ENCODE measurements around the gene GPRIN2.

Gene GPRIN2

DNA sequence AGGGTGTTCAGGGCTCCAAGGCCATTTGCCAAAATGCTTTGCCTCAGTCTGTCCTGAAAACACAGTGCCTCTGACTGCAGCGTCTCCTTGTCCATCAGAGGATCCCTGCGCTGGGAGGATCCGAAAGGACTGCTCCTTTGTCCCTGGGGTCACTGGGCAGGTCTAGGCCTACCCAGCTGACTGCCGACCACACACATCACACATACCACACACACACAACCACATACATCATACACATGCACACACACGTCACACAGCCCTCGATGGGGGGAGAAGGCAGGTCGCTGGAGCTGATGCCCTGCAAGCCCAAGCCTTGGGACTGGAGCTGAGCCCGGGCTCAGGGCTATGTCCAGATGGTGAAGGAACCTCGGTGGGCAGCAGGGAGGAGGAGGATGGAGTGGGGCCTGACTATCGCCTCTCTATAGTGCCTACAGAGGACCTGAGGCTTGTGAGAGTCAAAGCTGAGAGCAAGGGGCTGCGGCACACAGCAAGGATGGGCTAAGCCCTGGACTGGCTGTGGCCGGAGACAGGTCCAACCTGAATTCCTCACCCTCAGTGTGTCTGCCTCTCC, 29.1 kb downstream of the GPRIN2 start:
- ATAC-seq (replicated peaks) (peak in 1 of 2 donors; percentile 13), DNase-seq (no peak)
- H3K4me3 Mint-ChIP-seq: no peak overlapping the region
- no peaks in the 10 kb centered on the region for H3K27me3 Mint-ChIP-seq
- no peaks in the 10 kb centered on the region for H3K9me3 Mint-ChIP-seq
- H3K36me3 Mint-ChIP-seq: no peaks in the 10 kb centered on the region
- H3K4me1 Mint-ChIP-seq: no peaks in the 10 kb centered on the region
- H3K27ac Mint-ChIP-seq: no peak overlapping the region

DNA sequence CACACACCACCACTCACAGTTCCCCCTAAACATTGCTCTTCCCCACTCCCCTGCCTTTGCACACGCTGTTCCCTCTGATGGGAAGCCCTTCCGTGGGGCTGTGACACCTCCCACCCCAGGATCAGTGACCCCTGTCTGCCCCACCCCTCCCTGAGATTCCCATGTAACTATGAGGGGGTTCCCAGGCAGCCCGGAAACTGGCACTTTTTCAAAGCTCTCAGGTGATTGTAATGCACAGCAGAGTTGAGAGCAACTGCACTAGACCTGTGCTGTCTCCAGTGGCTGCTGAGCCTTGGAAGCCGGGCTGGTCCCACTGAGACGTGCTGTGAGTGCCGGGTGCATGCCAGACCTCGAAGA, 29.8 kb downstream of the GPRIN2 start:
- Mint-ChIP-seq H3K36me3 (no peaks in the 10 kb centered on the region), H3K27me3 (no peaks in the 10 kb centered on the region), H3K27ac (no peak overlapping the region), H3K4me3 (no peak overlapping the region), H3K9me3 (no peaks in the 10 kb centered on the region), H3K4me1 (no peaks in the 10 kb centered on the region)
- DNase-seq: no peak
- ATAC-seq (replicated peaks): no peak

DNA sequence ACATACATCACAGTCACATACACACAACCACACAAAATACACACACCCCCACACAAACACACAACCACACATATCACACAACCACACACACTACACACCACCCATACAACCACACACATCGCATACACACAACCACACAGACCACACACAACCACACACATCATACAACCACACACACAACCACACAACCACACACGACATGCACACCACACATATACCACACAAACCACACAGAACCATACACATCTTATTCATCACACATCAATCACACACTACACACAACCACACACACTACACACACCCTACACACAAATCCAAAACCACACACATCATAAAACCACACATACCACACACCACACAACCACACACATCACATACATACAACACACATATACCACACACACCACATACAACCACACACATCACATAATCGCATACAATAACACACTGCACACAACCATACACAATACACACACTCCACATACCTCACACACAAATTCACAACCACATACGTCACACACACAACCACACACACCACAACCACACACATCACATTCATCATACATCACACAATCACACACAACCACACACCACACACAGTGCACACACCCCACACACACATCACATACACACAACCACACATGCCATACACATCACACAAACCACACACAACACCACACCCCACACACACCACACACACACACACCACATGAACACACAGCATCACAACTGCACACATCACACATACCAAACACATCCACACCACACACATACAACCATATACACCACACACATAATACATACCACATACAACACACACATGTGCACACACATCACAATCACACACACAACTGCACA, 30.4 kb downstream of the GPRIN2 start:
- Mint-ChIP-seq H3K27ac (no peak overlapping the region), H3K4me1 (no peaks in the 10 kb centered on the region), H3K27me3 (no peaks in the 10 kb centered on the region), H3K36me3 (no peaks in the 10 kb centered on the region), H3K9me3 (no peaks in the 10 kb centered on the region), H3K4me3 (no peak overlapping the region)
- ATAC-seq (replicated peaks) (no peak), DNase-seq (no peak)

DNA sequence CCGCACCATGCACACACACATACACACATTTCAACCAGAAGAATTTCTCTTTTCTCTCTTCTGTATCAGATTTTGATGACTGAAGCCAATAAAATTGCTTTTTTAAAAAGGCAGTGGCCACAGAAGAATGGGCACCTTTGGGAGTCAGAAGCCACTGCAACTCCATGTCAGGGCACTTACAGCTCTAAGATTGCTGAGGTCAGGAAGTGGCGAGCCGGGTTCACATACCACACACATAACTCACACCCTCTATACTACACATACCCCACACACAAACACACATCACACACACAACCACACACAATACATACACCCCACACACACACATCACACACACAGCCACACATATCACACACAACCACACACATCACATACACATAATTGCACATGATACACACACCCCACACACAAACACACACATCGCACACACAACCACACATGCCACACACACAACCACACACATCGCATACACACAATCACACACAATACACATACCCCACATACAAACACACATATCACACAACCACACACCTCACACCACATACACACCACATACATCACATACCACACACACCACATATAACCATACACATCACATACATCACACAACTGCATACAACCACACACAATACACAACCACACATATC, 31.2 kb downstream of the GPRIN2 start:
- Mint-ChIP-seq H3K4me3 (no peak overlapping the region), H3K36me3 (no peaks in the 10 kb centered on the region), H3K27me3 (no peaks in the 10 kb centered on the region), H3K9me3 (no peaks in the 10 kb centered on the region), H3K4me1 (no peaks in the 10 kb centered on the region), H3K27ac (no peak overlapping the region)
- ATAC-seq (replicated peaks) (peak in 1 of 2 donors; percentile 18), DNase-seq (no peak)

DNA sequence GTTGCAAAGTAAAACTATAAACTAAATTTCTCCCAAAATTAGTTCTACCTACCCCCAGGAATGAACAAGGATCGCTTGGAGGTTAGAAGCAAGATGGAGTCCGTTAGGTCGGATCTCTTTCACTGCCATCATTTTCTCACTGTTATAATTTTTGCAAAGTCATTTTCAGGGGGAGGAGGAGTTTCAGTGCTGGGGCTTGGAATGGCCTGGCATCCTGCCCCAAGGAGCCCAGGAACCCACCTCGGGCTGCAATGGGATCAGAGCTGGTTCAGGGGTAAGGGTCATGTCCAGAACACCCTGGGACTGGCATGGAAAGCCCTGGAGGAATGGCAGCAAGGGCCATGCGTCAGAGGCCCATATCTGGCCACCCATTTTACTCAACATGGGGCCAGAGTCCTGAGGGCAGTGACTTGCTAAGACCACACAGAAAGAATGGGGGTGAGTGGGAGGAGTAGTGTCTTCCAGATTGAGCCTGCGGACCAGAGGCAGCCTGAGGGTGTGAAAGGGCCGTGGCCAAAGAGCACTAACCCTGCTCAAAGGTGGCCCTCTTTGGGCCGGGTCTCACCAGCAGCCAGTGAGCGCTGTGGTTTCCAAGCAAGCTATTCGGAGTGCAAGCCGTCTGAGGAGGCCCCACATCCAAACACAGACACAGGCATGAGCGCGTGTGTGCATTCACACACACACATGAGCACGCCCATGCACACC, 31.8 kb downstream of the GPRIN2 start:
- Mint-ChIP-seq H3K27ac (no peak overlapping the region), H3K4me1 (no peaks in the 10 kb centered on the region), H3K9me3 (no peaks in the 10 kb centered on the region), H3K36me3 (no peaks in the 10 kb centered on the region), H3K4me3 (no peak overlapping the region), H3K27me3 (no peaks in the 10 kb centered on the region)
- ATAC-seq (replicated peaks) (peak in 1 of 2 donors; percentile 19), DNase-seq (no peak)

DNA sequence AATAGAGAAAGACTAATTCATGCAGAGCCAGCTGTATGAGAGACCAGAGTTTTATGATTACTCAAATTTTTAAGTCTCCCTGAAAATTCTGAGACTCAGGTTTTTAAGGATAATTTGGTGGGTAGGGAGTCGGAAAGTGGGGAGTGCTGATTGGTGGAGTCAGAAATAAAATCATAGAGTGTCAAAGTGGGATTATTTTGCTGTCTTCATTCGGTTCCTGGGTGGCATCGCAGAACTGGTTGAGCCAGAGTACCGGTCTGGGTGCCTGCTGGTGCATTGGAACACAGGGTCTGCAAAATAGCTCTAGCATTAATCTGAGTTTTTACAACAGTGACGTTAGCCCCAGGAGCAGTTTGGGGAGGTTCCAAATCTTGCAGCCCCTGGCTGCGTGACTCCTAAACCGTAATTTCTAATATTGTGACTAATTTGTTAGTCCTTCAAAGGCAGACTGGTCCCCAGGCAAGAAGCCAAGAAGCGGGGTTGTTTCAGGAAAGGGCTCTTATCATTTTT, 32.4 kb downstream of the GPRIN2 start:
- ATAC-seq (replicated peaks) (no peak), DNase-seq (no peak)
- Mint-ChIP-seq H3K27ac (no peak overlapping the region), H3K4me3 (no peak overlapping the region), H3K27me3 (no peaks in the 10 kb centered on the region), H3K36me3 (no peaks in the 10 kb centered on the region), H3K9me3 (no peaks in the 10 kb centered on the region), H3K4me1 (no peaks in the 10 kb centered on the region)

DNA sequence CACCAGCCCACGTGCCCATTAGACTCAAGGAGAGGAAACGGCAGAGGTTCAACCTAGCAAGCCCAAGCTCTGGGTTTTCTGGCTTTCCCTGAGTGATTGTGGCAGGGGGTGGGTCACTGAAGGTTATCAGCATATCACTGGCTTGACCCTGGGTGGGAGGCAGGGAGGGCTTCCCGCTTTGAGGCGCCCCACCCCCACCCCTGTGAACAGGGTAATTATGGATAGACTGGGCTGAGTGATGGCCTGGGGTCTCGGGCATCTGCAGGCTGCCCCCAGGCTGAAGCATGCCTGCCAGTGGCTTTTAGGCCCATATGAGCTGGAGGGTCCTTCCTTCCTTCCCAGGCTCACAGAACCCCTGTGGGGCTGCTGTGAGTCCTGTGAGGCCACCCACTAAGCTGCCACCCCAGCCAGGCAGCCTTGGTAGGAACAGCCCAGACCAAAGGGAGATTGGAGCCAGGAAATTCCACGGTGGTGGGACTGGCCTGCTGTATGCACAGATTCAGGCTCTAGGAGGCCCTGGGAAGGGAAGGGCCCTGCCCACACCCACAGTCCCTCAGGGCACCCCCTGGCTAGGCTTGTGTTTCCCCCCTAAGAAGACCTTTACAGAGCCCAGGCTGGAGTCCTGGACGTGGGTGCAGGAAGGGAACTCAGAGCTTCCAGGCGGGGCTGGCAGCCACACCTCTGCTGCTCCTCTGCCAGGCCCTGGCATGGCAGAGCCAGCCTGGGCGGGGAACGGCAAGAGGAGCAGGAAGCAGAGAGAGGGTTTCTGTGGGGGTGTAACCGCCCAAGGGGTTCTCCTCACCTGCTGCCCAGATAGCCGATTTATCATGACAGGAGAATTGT, 33.1 kb downstream of the GPRIN2 start:
- Mint-ChIP-seq H3K4me1 (no peaks in the 10 kb centered on the region), H3K36me3 (no peaks in the 10 kb centered on the region), H3K9me3 (no peaks in the 10 kb centered on the region), H3K27me3 (no peaks in the 10 kb centered on the region), H3K27ac (no peak overlapping the region), H3K4me3 (no peak overlapping the region)
- no peak for DNase-seq
- peak in 1 of 2 donors; percentile 17 for ATAC-seq (replicated peaks)

DNA sequence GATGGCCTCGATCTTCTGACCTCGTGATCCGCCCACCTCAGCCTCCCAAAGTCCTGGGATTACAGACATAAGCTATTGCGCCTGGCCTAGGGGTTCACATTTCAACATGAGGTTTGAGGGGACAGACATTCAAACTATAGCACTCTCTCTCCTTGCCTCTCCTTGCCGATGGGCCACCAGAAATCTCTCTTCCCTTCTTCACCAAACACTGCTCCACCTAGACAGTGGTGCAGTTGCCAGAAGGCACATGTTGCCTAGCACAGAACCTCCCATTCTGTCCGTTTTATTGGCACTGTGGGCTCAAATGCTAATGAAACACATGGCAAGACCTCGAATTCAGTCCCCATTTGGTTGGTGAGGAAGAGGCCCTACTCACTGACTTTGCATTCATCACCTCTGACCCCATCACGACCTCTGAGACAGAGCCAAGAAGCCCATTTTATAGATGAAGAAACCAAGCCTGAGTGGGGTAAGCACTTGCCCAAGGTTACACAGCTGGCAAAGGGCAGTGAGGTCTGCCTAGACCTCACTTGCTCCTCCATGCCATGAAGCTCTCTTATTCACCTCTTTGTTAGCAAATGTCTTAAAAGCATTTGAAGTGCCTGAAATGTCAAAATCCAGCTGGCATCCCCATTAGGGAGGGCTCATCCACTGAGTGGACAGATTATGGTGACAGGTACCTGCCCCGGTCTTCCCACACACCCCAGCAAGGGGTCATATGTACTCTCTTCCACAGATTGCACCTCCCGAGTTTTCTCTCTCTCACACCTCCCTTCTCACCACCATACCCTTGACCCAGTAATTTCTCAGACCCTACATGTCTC, 34.0 kb downstream of the GPRIN2 start:
- Mint-ChIP-seq H3K27ac (no peak overlapping the region), H3K27me3 (no peaks in the 10 kb centered on the region), H3K9me3 (no peaks in the 10 kb centered on the region), H3K4me1 (no peaks in the 10 kb centered on the region), H3K4me3 (no peak overlapping the region), H3K36me3 (no peaks in the 10 kb centered on the region)
- ATAC-seq (replicated peaks) (no peak), DNase-seq (no peak)

DNA sequence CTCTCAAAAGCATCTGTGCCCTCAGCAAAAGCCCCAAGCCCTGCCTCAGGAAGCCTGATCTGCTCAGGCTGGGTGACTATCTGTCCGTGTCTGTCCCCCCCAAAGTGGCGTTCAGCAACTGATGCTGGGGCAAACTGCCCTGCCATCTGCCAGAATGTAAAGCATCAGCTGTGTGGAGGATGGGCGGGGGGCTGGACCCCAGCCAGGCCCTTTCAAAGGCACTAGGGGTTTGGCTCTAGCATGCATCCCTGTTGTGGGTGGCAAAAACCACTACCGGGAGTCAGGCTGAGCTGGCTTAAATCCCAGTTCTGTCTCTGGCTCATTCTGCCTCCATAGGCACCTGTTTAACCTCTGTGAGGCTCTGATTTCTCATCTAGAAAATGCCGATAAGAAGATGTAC, 35.5 kb downstream of the GPRIN2 start:
- no peaks in the 10 kb centered on the region for H3K4me1 Mint-ChIP-seq
- H3K36me3 Mint-ChIP-seq: no peaks in the 10 kb centered on the region
- no peaks in the 10 kb centered on the region for H3K9me3 Mint-ChIP-seq
- H3K4me3 Mint-ChIP-seq: no peak overlapping the region
- H3K27ac Mint-ChIP-seq: no peak overlapping the region
- no peak for ATAC-seq (replicated peaks)
- H3K27me3 Mint-ChIP-seq: peaks cover 0 to 5% of the 10 kb centered on the region in 2 donors
- DNase-seq: no peak

DNA sequence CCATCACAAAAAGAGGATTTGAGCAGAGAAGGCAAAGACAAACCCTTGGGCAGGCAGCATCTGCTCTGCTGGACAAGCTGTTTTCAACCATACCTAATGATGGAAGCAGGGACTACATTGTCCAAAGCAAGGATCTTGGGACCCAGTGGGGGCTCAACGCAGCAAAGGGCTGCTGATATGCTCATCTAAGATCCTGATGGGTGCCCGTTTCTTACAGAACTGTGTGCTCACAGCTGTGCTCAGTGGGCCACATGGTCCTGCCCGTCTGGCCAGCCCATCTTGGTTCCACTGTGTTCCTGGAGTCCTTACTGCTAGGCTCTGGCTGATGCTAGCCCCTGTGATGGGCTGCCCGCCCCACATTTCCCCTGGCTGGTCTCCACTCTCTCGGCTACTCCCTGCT, 36.1 kb downstream of the GPRIN2 start:
- Mint-ChIP-seq H3K4me3 (no peak overlapping the region), H3K36me3 (no peaks in the 10 kb centered on the region), H3K4me1 (no peaks in the 10 kb centered on the region), H3K27me3 (peaks cover 0 to 5% of the 10 kb centered on the region in 2 donors), H3K27ac (no peak overlapping the region), H3K9me3 (no peaks in the 10 kb centered on the region)
- DNase-seq (no peak), ATAC-seq (replicated peaks) (no peak)

DNA sequence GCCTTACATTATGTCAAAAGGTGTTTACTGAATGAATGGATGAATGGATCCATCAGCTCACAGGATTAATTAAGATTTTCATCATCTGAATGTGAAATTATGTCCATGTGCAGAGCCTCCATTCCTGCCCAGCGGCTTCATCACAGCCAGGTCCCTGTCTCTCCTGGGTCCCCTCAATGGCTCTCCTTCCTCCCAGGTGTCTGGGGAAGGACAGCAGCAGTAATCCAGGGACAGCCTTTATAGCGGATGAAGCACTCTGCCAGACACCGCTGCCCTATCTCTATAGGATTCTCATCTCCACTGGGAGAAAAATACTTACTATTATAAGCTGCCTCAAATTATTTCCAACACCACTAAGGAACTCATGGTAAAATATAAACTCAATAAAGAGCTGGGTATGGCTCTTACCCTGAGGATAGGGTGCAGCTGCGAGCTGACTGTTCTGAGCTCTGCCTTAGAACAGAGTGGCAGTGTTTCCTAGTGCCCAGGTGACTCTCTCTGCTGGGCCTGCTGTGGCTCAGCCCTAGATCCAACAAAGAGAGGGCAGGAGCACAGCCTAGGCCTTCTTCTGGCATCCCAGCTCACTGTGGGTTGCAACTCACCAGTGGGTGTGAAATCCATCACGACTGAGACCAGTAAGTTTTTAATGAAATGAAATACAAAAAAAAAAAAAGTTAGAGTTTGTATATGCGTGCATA, 38.3 kb downstream of the GPRIN2 start:
- Mint-ChIP-seq H3K4me1 (no peaks in the 10 kb centered on the region), H3K27ac (no peak overlapping the region), H3K36me3 (no peaks in the 10 kb centered on the region), H3K4me3 (no peak overlapping the region), H3K27me3 (peaks cover 0 to 5% of the 10 kb centered on the region in 2 donors), H3K9me3 (no peaks in the 10 kb centered on the region)
- DNase-seq: no peak
- ATAC-seq (replicated peaks): no peak

DNA sequence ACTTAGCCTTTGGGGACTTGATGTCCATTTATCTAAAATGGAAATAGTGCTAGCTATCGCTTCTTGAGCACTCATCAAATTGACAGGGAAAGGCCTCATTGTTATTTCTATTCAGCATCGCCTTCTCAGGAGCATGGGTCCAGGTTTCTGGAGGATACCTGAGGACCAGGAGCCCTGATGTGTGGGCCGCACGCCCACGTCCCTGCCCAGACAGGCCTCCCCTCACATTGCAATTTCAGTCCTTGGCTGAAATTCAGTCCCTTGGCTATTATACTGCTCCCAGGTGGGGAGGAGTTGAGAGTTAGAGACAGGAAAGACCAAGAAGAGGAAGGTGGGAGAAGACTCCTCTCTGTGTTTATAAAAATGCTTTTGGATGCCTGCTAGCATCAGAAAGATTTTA, 38.9 kb downstream of the GPRIN2 start:
- H3K4me1 Mint-ChIP-seq: no peaks in the 10 kb centered on the region
- no peaks in the 10 kb centered on the region for H3K36me3 Mint-ChIP-seq
- peaks cover 0 to 5% of the 10 kb centered on the region in 2 donors for H3K27me3 Mint-ChIP-seq
- no peaks in the 10 kb centered on the region for H3K9me3 Mint-ChIP-seq
- DNase-seq (no peak), ATAC-seq (replicated peaks) (no peak)
- no peak overlapping the region for H3K27ac Mint-ChIP-seq
- no peak overlapping the region for H3K4me3 Mint-ChIP-seq
